GM19324 (cell line): Measurements from ENCODE around the gene GADD45G.

Source experiments
- ATAC-seq: cut with Tn5 transposase; IDR thresholded peaks from one replicate; pipeline ENCODE4 v1.9.1; 2021; ENCODE audit warnings: mild to moderate bottlenecking, moderate library complexity; ENCODE audit not compliant: unreplicated experiment, low FRiP score

GADD45G gene

GRCh38 chr9:89592213-89592815 lies 12.5 kb upstream of the GADD45G start:
- ATAC-seq: no peak

- no peak for ATAC-seq
Observed at GRCh38 chr9:89592963-89593726, 11.7 kb upstream of the GADD45G start.

- ATAC-seq: no peak
Observed at GRCh38 chr9:89593727-89594427, 10.9 kb upstream of the GADD45G start.

GRCh38 chr9:89594811-89595550 lies 9.8 kb upstream of the GADD45G start:
- ATAC-seq: no peak

- ATAC-seq: no peak
Observed at GRCh38 chr9:89595646-89596045, 9.2 kb upstream of the GADD45G start.

GRCh38 chr9:89596937-89597555 lies 7.8 kb upstream of the GADD45G start:
- ATAC-seq: no peak

- no peak for ATAC-seq
Observed at GRCh38 chr9:89597711-89598362, 7.0 kb upstream of the GADD45G start.

GRCh38 chr9:89598363-89598713 lies 6.5 kb upstream of the GADD45G start:
- no peak for ATAC-seq

GRCh38 chr9:89598926-89599325 lies 5.9 kb upstream of the GADD45G start:
- no peak for ATAC-seq

GRCh38 chr9:89600831-89601230 lies 4.0 kb upstream of the GADD45G start:
- ATAC-seq: no peak

- no peak for ATAC-seq
Observed at GRCh38 chr9:89601306-89601705, 3.5 kb upstream of the GADD45G start.

GRCh38 chr9:89601856-89602562 lies 2.8 kb upstream of the GADD45G start:
- ATAC-seq: no peak

- no peak for ATAC-seq
Observed at GRCh38 chr9:89602978-89603766, 1.6 kb upstream of the GADD45G start.

GRCh38 chr9:89603767-89604665 lies 796 bp upstream of the GADD45G start:
- ATAC-seq: no peak

- ATAC-seq: no peak
Observed at GRCh38 chr9:89605465-89606048, 745 bp downstream of the GADD45G start.

GRCh38 chr9:89606049-89606623 lies 1.3 kb downstream of the GADD45G start:
- ATAC-seq: no peak
